C4-2B (cell line): ENCODE measurements around the gene RASD2.
"Not testable (repeated sequence)": the region's sequence is repeated elsewhere in the genome, so short reads cannot be mapped to it uniquely, and the experiment has no call there.

ENCODE experiments used
- ZFX ChIP-seq: fragments of 450-650 bp; IDR thresholded peaks from 2 replicates; pipeline ENCODE4 v1.6.1; 2017
- TF ChIP-seq, protein P1 (sequence below): fragments of 450-650 bp; conservative IDR thresholded peaks from 2 replicates; pipeline ENCODE4 v1.5.1; 2017; ENCODE audit warnings: mild to moderate bottlenecking

DNA sequence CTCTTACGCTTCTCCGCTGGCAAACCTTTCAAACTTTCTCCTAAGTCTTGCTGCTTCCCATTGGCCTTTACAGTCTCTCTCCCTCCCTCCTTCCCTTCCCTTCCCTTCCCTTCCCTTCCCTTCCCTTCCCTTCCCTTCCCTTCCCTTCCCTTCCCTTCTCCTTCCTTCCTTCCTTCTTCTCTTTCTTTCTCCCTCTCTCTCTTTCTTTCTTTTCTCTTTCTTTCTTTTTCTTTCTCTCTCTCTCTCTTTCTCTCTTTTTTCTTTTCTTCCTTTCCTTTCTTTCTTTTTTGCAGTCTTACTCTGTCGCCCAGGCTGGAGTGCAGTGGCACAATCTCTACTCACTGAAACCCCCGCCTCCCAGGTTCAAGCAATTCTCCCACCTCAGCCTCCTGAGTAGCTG lies 24.7 kb upstream of the RASD2 start:
- TF ChIP-seq, protein P1, sequence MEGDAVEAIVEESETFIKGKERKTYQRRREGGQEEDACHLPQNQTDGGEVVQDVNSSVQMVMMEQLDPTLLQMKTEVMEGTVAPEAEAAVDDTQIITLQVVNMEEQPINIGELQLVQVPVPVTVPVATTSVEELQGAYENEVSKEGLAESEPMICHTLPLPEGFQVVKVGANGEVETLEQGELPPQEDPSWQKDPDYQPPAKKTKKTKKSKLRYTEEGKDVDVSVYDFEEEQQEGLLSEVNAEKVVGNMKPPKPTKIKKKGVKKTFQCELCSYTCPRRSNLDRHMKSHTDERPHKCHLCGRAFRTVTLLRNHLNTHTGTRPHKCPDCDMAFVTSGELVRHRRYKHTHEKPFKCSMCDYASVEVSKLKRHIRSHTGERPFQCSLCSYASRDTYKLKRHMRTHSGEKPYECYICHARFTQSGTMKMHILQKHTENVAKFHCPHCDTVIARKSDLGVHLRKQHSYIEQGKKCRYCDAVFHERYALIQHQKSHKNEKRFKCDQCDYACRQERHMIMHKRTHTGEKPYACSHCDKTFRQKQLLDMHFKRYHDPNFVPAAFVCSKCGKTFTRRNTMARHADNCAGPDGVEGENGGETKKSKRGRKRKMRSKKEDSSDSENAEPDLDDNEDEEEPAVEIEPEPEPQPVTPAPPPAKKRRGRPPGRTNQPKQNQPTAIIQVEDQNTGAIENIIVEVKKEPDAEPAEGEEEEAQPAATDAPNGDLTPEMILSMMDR: not testable (repeated sequence)
- not testable (repeated sequence) for TF ChIP-seq ZFX
